GM18520 (cell line): Measurements from ENCODE around the gene CFAP107.

Experiments used
- ATAC-seq: cut with Tn5 transposase; IDR thresholded peaks from one replicate; pipeline ENCODE4 v1.9.1; 2021; ENCODE audit not compliant: unreplicated experiment

Gene CFAP107

DNA sequence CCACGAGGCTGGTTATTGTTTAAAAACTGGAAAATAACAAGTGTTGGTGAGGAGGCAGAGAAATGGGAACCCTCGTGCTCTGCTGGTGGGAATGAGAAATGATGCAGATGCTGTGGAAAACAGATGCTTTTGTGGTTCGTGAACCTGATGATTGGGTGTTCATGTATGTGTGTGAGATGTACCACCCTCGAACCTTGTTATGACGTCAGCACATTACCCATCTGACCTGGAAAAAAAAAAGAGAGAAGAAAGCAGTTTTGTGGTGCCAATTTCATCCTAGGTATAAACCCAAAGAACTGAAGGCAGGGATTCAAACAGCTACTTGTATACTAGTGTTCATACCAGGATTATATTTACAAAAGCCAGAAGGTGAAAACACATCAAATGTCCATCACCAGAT lies 6.4 kb upstream of the CFAP107 start:
- no peak for ATAC-seq

DNA sequence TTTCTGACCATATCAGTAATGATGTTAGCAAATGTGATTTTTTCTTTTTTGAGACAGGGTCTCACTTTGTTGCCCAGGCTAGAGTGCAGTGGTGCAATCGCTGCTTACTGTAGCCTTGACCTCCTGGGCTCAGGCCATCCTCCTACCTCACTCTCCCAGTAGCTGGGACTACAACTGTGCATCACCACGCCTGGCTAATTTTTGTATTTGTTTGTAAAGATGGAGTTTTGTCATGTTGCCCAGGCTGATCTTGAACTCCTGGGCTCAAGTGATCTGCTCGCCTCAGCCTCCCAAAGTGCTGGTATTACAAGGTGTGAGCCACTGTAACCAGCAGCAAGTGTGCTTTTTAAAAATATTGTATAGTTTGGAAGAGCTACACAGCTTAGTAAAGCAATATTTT lies 4.1 kb upstream of the CFAP107 start:
- no peak for ATAC-seq

DNA sequence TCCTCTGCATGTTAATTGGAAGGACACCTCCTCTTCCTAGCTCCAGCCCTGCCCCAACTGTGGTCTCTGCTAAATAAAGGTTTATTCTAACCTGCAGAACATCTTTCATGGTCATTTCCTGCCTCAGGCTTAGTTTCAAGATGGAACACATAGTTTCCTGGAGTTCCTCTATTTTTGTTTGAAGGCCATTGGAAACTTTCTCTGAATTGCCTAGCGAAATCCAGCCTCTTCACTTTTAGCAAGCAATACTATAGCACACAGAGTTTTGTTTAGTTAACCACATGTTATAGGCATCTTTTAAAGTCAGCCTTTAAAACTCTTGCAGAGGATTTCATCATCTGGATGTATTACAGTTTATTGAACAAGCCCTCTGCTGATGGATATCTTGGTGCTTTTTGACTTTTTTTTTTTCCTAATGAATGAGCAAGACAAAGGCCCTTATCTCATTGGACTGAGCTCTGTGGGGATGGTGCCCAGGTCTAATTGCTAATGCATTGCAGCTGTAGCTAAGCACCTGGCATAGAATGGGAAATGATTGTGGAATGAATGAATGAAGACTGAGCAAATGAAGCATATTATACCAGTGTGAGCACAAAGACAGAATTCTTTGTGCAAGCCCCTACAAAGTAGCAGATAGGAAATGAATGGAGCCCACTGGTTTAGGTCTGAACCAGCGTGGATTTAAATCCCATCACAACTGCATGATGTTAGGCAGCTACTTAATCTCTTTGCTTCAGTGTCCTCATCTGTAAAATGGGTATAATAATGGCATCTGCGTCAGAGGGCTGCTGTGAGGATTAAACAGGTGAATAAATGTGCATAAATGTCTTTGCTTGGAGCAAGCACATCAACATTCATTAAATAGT lies 641 bp upstream of the CFAP107 start:
- no peak for ATAC-seq

DNA sequence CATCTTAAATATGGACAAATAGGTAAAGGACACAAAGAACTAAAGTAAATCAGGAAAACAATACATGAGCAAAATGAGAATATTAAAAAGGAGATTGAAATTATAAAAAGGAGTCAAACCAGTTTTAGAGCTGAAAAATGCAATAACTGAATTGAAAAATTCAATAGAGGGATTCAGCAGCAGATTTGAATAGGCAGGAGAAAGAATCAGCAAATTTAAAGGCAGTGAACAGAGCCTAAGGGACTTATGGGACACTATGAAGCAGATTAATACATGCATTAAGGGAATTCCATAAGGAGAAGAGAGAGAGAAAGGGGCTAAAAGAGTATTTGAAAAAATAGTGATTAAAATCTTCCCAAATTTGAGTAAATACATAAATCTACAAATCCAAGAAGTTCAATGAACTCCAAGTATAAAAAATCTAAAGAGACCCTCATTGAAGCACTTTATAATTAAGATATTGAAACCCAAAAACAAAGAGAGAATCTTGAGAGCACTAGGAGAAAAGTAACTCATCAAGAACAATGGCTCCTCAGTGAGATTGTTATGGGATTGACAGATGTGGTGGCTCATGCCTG lies 2.9 kb downstream of the CFAP107 start:
- ATAC-seq: no peak

DNA sequence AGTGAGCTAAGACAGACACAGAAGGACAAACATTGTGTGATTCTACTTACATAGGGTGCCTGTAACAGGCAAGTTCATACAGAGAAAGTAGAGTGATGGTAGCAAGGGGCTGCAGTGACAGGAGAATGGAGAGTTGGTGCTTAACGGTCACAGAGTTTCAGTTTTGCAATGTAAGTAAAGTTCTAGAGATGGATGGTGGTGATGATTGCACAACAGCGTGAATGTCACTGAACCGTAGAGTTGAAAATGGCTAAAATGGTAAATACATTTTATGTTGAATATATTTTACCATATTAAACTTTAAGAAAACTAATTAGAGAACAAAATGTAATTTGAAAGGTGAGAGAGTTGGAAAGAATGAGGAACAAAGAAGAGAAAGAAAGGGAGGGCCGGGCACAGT lies 8.7 kb downstream of the CFAP107 start:
- no peak for ATAC-seq

DNA sequence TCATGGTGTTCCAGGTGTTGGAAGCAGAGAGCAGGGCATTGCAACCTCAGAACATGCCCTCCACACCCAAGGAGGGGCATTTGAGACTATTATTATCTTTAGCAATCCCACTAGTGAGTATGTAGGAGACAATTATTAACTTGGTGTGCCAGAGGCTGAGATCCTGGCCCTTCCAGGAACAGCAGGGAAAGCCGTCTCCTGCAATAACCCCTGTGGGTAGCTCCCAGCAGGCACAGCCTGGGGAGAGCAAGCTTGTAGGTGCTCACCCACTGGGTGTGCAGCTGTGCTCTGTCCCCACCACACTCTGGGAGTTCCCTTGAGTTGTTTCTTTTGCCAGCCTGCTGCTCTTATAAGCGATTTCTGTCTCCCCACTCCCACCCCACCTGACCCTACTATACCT lies 10.3 kb downstream of the CFAP107 start:
- ATAC-seq: no peak

DNA sequence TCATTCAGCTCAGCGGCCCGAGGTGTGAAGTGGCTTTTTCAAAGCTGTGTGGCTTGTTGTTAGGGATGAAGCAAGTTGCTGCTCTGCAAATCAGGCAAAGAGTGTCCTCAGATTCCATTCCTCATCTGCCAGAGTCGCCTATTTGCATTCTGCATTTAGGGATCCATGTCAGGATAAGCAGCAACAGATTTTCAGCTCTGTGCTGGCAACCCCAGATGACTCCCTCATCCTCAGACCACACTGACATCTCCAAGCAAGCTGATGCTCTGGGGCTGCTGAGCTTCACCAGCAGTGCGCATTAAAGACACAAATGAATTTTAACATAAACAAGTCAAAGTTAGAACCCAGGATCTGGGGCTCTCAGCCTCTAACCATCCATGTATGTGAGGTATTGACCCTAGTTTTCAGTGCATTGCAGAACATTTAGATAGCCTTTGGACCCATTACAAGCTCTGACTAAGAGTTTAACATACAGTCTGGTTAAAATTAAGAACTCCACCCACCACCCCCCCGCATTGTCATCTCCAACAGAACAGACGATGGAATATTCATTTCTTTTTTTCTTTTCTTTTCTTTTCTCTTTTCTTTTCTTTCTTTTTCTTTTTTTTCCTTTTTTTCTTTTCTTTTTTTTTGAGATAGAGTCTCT lies 10.9 kb downstream of the CFAP107 start:
- no peak for ATAC-seq

DNA sequence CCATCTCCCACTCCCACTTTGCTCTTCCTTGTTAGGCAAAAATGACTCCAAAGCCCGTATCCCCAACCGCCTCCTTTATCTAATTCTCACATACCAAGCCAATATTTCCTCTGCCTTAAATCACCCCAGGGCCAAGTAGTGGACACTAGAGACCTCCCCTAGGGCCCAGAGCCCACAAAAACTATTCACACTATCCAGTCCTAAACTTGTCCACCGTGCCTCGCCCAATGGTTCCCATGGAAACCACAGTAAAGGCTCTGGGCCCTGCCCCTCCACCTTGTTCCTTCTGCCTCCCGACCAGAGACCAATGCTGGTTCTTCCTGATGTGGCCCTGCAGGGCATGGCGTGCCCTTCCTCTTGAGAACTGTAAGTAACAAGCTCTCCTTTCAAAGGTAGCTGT lies 11.8 kb downstream of the CFAP107 start:
- ATAC-seq: no peak

DNA sequence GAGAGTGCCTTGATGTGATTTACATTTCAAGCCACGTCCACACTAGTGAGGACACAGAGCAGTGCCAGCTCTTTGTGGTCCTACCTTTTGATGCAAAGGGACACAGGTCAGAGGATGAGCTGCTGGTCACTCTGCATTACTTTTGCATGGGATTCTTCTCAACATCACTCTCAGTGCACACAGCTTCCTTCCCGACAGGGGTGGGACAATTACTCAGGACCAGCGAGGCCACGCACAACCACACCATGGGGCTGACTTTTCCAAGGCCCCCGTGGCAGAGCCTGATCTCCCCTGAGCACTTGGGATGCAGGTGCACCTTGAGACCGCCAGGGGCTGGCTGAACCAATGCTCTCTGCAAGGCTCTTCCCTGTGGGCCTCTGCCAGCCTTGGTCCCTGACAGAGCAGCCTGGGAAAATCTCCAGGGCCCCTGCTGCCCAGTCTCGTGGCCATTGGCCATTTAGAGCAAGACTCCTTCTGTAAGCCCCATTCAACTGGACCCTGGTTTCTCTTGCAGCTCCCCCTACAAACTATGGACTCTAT lies 14.3 kb downstream of the CFAP107 start:
- ATAC-seq: no peak

DNA sequence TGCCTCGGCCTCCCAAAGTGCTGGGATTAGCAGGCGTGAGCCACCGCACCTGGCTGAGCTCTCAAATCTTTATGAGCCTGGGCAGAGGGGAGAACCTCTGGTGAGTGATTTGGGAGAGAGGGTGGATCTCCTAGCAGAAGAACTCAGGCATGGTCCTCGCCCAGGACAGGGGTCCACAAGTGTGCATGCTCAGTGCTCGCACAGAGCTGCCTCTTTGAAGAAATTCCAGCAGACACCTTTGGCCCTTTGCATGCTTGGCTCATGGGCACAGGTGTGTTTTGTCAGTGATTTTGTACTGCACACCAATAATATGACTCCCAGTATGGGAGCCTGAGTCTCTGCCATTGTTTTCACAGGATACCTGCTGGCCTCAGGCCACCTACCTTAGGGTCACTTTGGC lies 15.8 kb downstream of the CFAP107 start:
- no peak for ATAC-seq

DNA sequence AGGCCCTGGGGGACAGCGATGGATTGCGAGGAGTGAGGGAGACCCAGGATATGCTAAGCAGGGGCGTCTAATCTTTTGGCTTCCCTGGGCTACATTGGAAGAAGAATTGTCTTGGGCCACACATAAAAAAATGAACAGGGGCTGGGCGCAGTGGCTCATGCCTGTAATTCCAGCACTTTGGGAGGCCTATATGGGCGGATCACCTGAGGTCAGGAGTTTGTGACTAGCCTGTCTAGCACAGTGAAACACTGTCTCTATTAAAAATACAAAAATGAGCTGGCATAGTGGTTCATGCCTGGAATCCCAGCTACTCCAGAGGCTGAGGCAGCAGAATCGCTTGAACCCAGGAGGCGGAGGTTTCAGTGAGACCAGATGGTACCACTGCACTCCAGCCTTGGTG lies 16.8 kb downstream of the CFAP107 start:
- no peak for ATAC-seq

DNA sequence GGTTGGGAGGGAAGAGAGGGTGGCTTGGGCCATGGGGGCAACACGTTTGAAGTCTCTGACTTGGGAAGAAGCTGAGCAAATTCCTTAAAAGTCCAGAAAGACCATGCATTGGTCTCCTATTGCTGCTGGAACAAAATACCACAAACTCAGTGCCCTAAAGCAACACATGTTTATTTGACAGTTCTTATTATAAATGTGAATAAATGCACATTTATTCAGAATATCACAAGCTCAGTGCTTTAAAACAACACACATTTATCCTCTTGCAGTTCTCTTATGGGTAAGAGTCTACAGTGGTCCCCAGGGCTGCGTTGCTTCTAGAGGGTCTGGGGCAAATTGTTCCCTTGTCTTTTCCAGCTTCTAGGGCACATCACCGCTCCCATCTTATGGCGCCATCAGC lies 17.5 kb downstream of the CFAP107 start:
- ATAC-seq: no peak

DNA sequence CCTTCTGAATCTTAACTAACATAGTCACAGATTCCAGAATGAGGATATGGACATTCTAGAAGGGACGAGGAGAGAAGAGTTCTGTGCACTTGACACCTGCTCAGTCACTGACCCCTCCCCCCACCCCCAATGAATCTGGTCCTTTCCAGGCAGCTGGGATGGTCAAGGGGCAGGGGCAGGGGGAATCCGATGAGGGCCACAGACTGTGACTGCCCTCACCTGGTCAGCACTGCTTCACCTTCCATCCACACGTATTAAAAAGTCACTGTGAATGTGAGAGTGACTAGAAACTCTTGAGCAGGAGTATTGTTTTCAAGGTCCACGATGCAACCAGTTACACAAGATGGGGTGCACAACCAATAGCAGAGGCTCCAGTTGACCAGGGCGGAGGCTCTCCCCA lies 18.0 kb downstream of the CFAP107 start:
- ATAC-seq: no peak

DNA sequence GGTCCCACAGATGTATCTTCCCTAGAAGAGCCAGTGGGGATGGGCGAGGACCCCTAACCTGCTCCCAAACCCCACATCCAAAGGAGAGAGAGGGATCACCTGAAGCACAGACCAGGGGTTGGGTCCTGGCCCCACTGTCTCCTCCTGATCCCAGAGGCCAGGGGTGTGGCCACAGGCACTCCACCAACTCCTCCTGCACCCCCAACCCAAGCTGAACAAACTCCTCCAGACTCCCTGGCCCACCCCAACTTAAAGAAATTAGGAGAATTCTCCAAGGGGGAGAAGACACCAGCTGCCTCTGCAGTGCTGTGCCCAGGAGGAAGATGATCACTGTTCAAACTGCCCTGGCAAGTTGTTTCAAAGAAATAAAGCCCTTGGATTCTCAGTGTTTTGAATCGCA lies 23.0 kb downstream of the CFAP107 start:
- ATAC-seq: no peak

DNA sequence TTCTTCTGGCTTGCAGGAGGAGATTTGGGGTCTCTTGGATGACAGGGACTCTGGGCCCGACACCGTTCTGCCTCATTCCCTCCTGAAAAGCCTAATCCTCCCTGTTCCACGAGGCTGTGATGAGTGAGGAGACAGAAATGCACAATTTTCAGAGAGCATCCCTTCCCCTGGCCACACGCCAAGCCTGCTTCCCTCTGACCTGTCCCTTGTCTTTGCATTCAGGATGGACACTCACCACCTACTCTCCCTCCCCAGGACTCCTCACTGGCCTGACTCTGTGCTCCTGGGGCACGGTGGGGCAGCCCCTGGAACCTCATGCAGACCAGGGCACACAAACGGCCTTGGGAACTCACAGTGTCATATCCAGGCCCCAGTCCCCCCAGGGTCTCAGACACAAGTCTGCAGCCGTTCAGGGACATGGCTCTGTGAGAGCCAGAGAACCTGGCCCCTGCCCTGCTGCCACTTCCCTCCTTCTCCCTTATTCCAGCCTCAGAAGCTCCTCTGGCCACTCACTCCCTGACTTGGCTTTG lies 24.0 kb downstream of the CFAP107 start:
- ATAC-seq: no peak

DNA sequence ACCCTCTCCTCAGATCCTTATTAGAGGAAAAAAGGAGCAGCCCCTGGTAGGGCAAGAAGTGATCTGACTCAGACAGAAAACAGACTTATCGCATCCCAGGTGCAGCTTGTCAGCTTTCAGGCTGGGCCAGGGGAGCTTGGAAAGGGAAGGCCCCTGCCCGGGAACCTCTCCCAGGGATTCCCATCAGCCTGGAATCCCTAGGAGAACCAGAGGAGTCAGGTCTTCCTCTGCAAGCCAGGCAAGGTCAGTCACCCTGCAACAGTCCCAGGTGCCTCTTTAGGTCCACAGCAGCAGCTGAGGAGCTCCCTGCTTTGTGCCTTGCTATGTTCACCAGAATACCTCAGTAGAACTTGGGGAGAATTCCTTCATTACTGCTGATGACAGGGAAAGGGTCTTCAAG lies 24.6 kb downstream of the CFAP107 start:
- ATAC-seq: no peak

DNA sequence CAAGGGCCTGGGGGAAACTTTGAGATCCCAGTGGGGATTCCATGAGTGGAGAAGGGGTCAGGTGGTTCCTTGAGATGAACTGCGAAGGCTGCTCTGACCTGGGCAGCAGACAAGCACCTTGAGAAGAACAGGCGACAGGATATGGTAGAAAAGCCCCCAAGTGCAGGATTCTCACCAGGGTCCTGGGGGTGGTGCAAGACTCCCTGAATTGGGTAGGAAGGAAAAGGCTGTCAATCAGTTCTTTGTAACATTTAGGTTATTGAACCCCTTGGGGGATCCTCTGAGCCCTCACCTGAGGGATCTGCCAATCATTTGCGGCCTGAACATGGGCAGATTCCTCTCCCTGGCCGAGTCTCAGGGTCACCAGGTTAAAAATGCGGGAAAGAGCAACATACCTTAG lies 25.2 kb downstream of the CFAP107 start:
- no peak for ATAC-seq

DNA sequence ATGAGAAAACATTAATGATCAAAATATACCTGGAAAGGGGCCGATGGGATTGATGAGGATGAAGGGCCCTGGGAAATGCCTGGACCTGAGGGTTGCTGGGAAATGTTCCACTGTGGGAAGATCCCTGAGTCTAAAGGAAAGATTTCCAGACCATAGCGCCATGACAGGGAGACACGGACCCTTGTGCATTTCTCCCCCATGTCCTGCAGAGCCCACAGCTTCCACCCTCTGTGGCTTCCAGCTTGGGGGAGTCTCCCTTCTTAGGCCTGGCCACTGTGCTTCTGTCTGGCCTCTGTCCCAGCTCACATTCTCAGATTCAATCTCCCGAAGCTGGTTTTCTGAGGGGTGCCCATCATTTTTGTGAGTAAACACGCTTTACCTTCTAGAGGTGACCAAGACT lies 26.5 kb downstream of the CFAP107 start:
- no peak for ATAC-seq

DNA sequence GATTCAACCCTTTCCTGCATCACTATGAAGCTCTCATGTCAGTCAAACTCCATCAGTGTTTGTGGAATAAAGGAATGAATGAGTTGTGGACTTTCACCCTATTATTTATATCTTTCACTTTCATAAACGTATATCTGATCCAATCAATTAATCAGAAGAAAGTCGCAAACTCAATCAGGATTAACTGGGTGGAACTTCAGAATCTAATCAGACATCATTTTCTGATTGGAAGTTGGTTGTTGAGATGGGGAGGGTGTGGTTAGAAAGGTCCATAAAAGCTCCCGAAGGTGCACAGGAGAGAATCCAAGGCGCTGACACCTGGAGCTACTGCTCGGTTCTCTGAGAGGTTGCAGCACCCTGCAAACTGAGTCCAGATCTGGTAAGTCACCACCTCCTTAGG lies 27.4 kb downstream of the CFAP107 start, which contains the start of gene PRAMEF12:
PRAMEF12 (plus strand) TSS at position 301 of the 400 bp plus-strand sequence. CDS start 1,130 bp downstream, outside the sequence.
- no peak for ATAC-seq

DNA sequence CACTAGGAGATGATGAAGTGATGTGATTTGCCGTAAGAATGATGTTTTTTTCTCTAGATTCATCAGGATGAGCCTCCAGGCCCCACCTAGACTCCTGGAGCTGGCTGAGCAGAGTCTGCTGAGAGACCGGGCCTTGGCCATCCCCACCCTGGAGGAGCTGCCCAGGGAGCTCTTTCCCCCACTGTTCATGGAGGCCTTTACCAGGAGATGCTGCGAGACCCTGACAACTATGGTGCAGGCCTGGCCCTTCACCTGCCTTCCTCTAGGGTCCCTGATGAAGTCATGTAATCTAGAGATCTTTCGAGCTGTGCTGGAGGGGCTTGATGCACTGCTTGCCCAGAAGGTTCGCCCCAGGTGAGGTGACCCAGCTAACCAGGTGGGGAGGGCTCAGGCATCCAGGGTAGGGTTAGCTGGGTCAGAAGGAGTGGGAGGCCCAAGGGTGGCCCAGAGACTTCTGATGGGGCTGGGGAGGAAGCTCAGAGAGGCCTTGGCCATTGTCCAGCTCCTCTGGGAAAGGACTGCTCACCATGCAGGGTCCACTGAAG lies 28.9 kb downstream of the CFAP107 start:
- ATAC-seq: no peak

DNA sequence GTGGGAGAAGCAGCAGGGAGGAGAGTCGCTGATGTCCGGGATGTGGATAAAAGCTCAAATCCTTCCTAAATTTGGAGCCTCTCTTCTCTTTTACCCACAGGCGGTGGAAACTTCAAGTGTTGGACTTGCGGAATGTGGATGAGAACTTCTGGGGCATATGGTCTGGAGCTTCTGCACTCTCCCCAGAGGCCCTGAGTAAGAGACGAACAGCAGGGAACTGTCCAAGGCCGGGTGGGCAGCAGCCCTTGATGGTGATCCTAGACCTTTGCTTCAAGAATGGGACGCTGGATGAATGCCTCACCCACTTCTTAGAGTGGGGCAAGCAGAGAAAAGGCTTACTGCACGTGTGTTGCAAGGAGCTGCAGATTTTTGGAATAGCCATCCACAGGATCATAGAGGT lies 29.4 kb downstream of the CFAP107 start:
- no peak for ATAC-seq
